CD4-positive, alpha-beta T cell treated with Interleukin-4 for 4 hours (primary cell): ENCODE results near the gene SDC4.

Experiments used
- DNase-seq: peaks from one replicate; pipeline ENCODE4 v3.0.0-alpha.2; 2020

SDC4 gene

GRCh38 chr20:45293041-45294002, 54.9 kb downstream of the SDC4 start:
- peak; percentile 73 for DNase-seq

- no peak for DNase-seq
These were observed 55.9 kb downstream of the SDC4 start for GRCh38 chr20:45292343-45292742.

GRCh38 chr20:45291526-45291925, 56.7 kb downstream of the SDC4 start:
- DNase-seq = no peak

GRCh38 chr20:45290677-45291355, 57.4 kb downstream of the SDC4 start:
- DNase-seq = peak; percentile 65

GRCh38 chr20:45289942-45290676, 58.1 kb downstream of the SDC4 start:
- DNase-seq = no peak

GRCh38 chr20:45288860-45289259, 59.4 kb downstream of the SDC4 start:
- DNase-seq = no peak

GRCh38 chr20:45288376-45288775, 59.8 kb downstream of the SDC4 start:
- DNase-seq = no peak

GRCh38 chr20:45283551-45284057, 64.6 kb downstream of the SDC4 start:
- DNase-seq = no peak

GRCh38 chr20:45282700-45283550, 65.3 kb downstream of the SDC4 start:
- DNase-seq = no peak

GRCh38 chr20:45279992-45280391, 68.2 kb downstream of the SDC4 start:
- no peak for DNase-seq

GRCh38 chr20:45275338-45275737, 72.9 kb downstream of the SDC4 start:
- DNase-seq = no peak
